Natural killer cell treated with Interleukin-12 subunit alpha and Interleukin-12 subunit beta and Interleukin-15 and Interleukin-18, amount 100 ng/mL, for 72 hours (primary cell): ENCODE measurements around the gene EPHB3. TPM values are rescaled to one million over a fixed set of nuclear protein-coding genes. Genes with fewer than 3 reads are reported as not detected.

Source experiments
- ATAC-seq, 2 donors: fragments of 150-1000 bp; cut with Tn5 transposase in 1 of 2; sonication (Bioruptor Pico), chemical (Tn5 transposase) in 1 of 2; 2 replicates each; pipeline ENCODE4 v1.10.0; 2021
- DNase-seq: peaks from one replicate; pipeline ENCODE4 v3.0.0; 2022; ENCODE audit warnings: low spot score
- H3K27ac Mint-ChIP-seq, 2 donors: 1 replicate in 1 of 2; 2 replicates in 1 of 2; pipeline ENCODE4 v1.8.0; 2022; ENCODE audit warnings: mixed read lengths in 2 of 2, mild to moderate bottlenecking in 1 of 2, moderate library complexity in 1 of 2
- H3K27me3 Mint-ChIP-seq, 2 donors: 1 replicate in 1 of 2; 2 replicates in 1 of 2; pipeline ENCODE4 v1.8.0; 2022; ENCODE audit warnings: mixed read lengths in 2 of 2
- H3K36me3 Mint-ChIP-seq: one replicate; pipeline ENCODE4 v1.8.0; 2022; ENCODE audit warnings: mixed read lengths
- H3K4me1 Mint-ChIP-seq, 2 donors: 1 replicate in 1 of 2; 2 replicates in 1 of 2; pipeline ENCODE4 v1.8.0; 2022; ENCODE audit warnings: low read depth in 2 of 2, mixed read lengths in 2 of 2, mild to moderate bottlenecking in 1 of 2
- H3K4me3 Mint-ChIP-seq: one replicate; pipeline ENCODE4 v1.8.0; 2022; ENCODE audit warnings: mixed read lengths
- H3K9me3 Mint-ChIP-seq: 2 replicates; pipeline ENCODE4 v1.8.0; 2022; ENCODE audit warnings: mixed read lengths
- total RNA-seq, 2 donors: library from RNA; stranded (reverse); gene quantifications; one replicate each; pipeline ENCODE4 v1.2.3, GENCODE V29; 2022

The EPHB3 gene
- total RNA-seq, 2 donors from 2014 or later: not detected

- Mint-ChIP-seq H3K27ac (no peak overlapping the region), H3K4me3 (no peak overlapping the region), H3K9me3 (no peaks in the 10 kb centered on the region), H3K27me3 (peaks cover 14% of the 10 kb centered on the region in 2 donors), H3K4me1 (no peaks in the 10 kb centered on the region), H3K36me3 (no peaks in the 10 kb centered on the region)
- no peak for DNase-seq
- no peak for ATAC-seq
These were observed 13.2 kb downstream of the EPHB3 start for GRCh38 chr3:184574515-184575417.

DNA sequence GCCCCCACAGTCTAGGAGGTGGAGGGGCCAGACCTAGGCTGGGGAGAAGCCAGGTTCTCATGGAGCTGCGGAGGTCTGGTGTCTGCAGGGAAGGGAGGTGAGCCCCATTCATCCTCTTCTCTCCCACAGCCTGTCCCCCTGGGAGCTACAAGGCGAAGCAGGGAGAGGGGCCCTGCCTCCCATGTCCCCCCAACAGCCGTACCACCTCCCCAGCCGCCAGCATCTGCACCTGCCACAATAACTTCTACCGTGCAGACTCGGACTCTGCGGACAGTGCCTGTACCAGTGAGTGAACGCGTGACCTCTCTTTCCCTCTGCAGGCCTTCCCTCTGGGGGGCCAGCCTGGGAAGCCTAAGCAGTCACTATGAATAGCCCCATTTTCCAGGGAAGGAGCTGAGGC is 14.1 kb downstream of the EPHB3 start:
- DNase-seq (no peak), ATAC-seq (no peak)
- no peaks in the 10 kb centered on the region for H3K9me3 Mint-ChIP-seq
- H3K36me3 Mint-ChIP-seq: no peaks in the 10 kb centered on the region
- H3K4me3 Mint-ChIP-seq: no peak overlapping the region
- H3K27ac Mint-ChIP-seq: no peak overlapping the region
- H3K27me3 Mint-ChIP-seq: peaks cover 14 to 17% of the 10 kb centered on the region in 2 donors
- H3K4me1 Mint-ChIP-seq: no peaks in the 10 kb centered on the region

DNA sequence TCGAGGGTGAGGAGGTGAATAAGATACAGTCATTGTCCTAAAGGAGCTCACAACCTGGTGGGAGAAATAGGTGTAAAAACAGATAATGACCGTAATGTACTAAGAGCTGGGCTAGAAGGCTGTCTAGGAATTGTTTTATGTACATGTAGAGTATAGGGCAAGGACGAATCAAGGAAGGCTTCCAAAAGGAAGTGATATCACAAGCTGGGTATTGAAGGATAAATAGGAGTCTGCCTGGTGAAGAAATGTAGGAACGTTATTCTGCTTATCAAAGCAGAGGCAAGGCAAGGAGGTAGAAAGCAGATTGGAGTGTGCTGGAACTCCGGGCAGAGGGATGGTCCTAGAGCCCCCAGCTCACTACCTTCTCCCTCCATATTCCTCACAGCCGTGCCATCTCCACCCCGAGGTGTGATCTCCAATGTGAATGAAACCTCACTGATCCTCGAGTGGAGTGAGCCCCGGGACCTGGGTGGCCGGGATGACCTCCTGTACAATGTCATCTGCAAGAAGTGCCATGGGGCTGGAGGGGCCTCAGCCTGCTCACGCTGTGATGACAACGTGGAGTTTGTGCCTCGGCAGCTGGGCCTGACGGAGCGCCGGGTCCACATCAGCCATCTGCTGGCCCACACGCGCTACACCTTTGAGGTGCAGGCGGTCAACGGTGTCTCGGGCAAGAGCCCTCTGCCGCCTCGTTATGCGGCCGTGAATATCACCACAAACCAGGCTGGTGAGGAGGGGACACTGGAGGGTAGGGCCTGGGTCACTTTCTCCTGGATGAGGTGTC is 15.1 kb downstream of the EPHB3 start:
- H3K4me1 Mint-ChIP-seq: no peaks in the 10 kb centered on the region
- no peak for ATAC-seq

GRCh38 chr3:184577546-184577945 is 16.0 kb downstream of the EPHB3 start:
- ATAC-seq (no peak), DNase-seq (no peak)
- Mint-ChIP-seq H3K36me3 (no peaks in the 10 kb centered on the region), H3K4me1 (peaks cover 0 to 2% of the 10 kb centered on the region in 2 donors), H3K9me3 (no peaks in the 10 kb centered on the region), H3K27ac (no peak overlapping the region), H3K4me3 (no peak overlapping the region), H3K27me3 (peaks cover 4 to 12% of the 10 kb centered on the region in 2 donors)

More for the DNA sequence above, 15.1 kb downstream of the EPHB3 start:
- no peak for DNase-seq
- Mint-ChIP-seq H3K27me3 (peaks cover 7 to 11% of the 10 kb centered on the region in 2 donors), H3K27ac (no peak overlapping the region), H3K4me3 (no peak overlapping the region), H3K36me3 (no peaks in the 10 kb centered on the region), H3K9me3 (no peaks in the 10 kb centered on the region)

DNA sequence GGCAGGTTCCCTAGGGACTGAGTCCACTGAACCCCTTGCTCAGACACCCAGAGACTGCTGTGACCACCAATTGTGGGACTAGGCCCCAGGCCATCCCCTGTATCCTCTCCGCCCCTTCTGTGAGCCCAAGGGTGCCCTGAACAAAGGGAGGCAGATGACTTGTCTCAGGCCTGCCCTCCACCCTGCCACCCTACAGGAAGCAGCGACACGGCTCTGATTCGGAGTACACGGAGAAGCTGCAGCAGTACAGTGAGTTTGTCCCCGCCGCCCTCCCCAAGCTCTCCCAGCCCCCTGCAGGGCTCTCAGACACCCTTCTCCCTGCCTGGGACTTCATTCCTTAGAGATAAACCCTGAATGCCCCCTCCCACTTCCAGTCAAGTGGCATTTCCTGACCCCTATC is 16.6 kb downstream of the EPHB3 start:
- H3K4me3 Mint-ChIP-seq: no peak overlapping the region
- peaks cover 11 to 19% of the 10 kb centered on the region in 2 donors for H3K27me3 Mint-ChIP-seq
- ATAC-seq (no peak), DNase-seq (no peak)
- no peaks in the 10 kb centered on the region for H3K9me3 Mint-ChIP-seq
- H3K36me3 Mint-ChIP-seq: no peaks in the 10 kb centered on the region
- H3K27ac Mint-ChIP-seq: no peak overlapping the region
- H3K4me1 Mint-ChIP-seq: peaks cover 0 to 7% of the 10 kb centered on the region in 2 donors

- Mint-ChIP-seq H3K27me3 (peaks cover 11 to 19% of the 10 kb centered on the region in 2 donors), H3K4me3 (no peak overlapping the region)
- DNase-seq: no peak
These were observed 17.2 kb downstream of the EPHB3 start for GRCh38 chr3:184578822-184579221.

GRCh38 chr3:184579513-184579912 is 17.9 kb downstream of the EPHB3 start:
- peaks cover 14 to 22% of the 10 kb centered on the region in 2 donors for H3K27me3 Mint-ChIP-seq
- peaks cover 0 to 7% of the 10 kb centered on the region in 2 donors for H3K4me1 Mint-ChIP-seq
- H3K27ac Mint-ChIP-seq: no peak overlapping the region
- H3K9me3 Mint-ChIP-seq: no peaks in the 10 kb centered on the region
- no peaks in the 10 kb centered on the region for H3K36me3 Mint-ChIP-seq
- no peak for DNase-seq
- no peak for ATAC-seq
- H3K4me3 Mint-ChIP-seq: no peak overlapping the region

More at GRCh38 chr3:184578822-184579221, 17.2 kb downstream of the EPHB3 start:
- no peaks in the 10 kb centered on the region for H3K9me3 Mint-ChIP-seq
- no peak overlapping the region for H3K27ac Mint-ChIP-seq
- H3K4me1 Mint-ChIP-seq: peaks cover 0 to 7% of the 10 kb centered on the region in 2 donors
- no peaks in the 10 kb centered on the region for H3K36me3 Mint-ChIP-seq
- ATAC-seq: no peak

DNA sequence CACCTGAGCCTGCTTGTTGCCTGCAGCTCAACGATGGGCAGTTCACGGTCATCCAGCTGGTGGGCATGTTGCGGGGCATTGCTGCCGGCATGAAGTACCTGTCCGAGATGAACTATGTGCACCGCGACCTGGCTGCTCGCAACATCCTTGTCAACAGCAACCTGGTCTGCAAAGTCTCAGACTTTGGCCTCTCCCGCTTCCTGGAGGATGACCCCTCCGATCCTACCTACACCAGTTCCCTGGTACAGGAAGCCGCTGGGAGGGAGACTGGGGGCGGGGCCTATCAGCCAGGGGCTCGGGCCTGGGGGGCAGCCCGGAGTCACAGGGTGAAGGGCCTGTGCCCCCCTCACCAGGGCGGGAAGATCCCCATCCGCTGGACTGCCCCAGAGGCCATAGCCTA is 18.8 kb downstream of the EPHB3 start:
- H3K9me3 Mint-ChIP-seq: no peaks in the 10 kb centered on the region
- DNase-seq: no peak
- ATAC-seq: no peak
- H3K27me3 Mint-ChIP-seq: peaks cover 17 to 24% of the 10 kb centered on the region in 2 donors
- H3K4me3 Mint-ChIP-seq: no peak overlapping the region
- H3K4me1 Mint-ChIP-seq: peaks cover 0 to 7% of the 10 kb centered on the region in 2 donors
- no peaks in the 10 kb centered on the region for H3K36me3 Mint-ChIP-seq
- H3K27ac Mint-ChIP-seq: no peak overlapping the region

DNA sequence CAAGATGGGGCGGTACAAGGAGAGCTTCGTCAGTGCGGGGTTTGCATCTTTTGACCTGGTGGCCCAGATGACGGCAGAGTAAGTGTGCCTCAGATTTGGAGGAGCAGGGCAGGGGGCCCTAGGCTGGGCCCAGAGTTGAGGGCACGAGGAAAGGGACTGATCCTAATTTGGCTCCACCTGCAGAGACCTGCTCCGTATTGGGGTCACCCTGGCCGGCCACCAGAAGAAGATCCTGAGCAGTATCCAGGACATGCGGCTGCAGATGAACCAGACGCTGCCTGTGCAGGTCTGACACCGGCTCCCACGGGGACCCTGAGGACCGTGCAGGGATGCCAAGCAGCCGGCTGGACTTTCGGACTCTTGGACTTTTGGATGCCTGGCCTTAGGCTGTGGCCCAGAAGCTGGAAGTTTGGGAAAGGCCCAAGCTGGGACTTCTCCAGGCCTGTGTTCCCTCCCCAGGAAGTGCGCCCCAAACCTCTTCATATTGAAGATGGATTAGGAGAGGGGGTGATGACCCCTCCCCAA is 19.8 kb downstream of the EPHB3 start:
- H3K27me3 Mint-ChIP-seq: peaks cover 17 to 24% of the 10 kb centered on the region in 2 donors
- ATAC-seq (no peak), DNase-seq (no peak)

DNA sequence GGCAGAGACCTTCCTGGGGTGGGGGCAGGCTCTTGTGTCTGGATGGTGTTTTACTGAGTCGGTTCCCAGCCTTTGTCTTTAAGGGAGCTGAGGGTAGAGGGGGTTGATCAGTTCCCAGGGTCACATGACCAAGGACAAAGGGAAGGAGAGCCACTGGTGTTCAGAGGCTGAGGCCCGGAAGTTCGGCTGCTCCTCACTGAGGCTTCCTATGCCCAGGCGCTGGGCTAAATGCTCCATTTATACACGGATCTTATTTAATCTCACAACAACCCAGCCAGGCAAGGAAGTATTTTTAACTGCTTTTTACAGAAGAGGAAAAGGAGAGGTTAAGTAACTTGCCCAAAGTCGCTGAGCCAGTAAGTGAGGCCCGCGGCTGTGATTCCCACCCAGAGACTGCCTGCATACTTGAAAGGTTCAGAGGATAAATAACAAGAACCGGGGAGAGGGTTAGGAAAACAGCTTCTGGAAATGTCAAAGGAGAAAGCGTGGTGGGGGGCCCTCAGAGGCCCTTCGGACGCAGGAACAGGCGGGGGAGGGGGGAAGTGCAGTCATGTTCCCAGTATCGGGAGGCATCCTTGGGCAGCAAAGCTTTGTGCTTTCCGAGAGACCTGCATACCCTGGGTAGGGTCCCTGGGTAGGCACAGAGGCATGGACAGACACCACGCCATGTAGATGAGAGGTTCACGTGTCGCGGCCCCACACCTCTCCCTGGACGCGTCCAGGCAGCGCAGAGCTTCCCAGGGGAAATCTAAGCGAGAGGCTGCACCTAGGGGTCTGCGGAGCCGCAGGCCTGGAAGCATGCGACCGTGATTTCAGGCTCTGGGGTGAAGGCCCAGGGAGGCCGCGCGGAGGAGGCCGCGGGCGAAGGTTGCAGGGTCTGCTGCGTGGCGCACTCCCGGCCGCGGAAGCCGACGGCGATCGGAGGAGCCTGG is 21.3 kb downstream of the EPHB3 start:
- H3K27me3 Mint-ChIP-seq: peaks cover 17 to 24% of the 10 kb centered on the region in 2 donors
- no peaks in the 10 kb centered on the region for H3K9me3 Mint-ChIP-seq
- H3K36me3 Mint-ChIP-seq: no peaks in the 10 kb centered on the region
- no peak overlapping the region for H3K27ac Mint-ChIP-seq
- peak overlapping the region; percentile 39 for H3K4me3 Mint-ChIP-seq
- ATAC-seq: no peak
- peaks cover 0 to 7% of the 10 kb centered on the region in 2 donors for H3K4me1 Mint-ChIP-seq
- no peak for DNase-seq

More for the DNA sequence above, 19.8 kb downstream of the EPHB3 start:
- Mint-ChIP-seq H3K36me3 (no peaks in the 10 kb centered on the region), H3K4me3 (no peak overlapping the region), H3K27ac (no peak overlapping the region), H3K9me3 (no peaks in the 10 kb centered on the region), H3K4me1 (peaks cover 0 to 7% of the 10 kb centered on the region in 2 donors)

DNA sequence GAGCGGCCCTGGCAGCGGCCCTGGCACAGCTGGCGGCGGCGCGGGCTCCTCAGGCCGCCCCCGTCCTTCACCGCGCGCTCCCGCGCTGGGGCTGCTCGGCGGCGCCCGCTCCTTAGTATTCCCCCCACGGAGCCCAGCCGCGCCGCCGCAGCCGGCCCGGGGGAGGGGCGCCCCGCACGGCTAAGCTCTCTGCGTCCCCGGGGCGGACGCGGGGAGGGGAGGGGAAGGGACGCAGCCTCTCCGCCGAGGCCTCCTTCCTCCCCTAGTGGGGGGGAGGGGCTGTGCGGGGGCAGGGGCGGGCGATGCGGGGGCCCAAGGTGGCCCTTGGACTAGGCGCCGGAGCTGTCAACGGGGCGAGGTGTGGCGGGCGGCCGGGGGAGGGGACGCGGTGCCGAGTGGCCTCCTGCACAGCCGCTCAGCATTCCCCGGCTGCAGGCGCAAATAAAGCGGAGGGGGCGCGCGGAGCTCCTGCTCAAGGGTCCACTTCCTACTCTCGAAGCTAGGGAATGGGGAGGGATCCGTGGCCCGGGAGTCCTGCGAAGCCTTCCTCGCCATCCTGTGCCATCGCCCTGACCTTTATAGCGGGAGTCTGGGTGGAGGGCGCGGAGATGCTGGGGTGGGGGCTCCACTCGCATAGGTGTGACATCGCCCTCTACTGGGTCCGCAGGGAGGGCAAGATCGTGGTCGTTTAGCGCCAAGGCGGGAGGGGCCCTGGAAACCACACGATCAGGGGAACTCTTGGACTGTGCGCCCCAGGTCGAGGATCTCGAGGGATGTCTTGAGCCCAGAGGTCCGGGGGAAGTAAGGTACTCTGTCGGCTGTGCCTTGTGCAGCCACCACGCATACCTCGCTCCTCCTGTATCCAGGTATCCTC is 22.2 kb downstream of the EPHB3 start:
- DNase-seq (no peak), ATAC-seq (peak in 1 of 2 donors; percentile 2)
- H3K27me3 Mint-ChIP-seq: peaks cover 17 to 24% of the 10 kb centered on the region in 2 donors
- H3K4me3 Mint-ChIP-seq: no peak overlapping the region
- peaks cover 0 to 7% of the 10 kb centered on the region in 2 donors for H3K4me1 Mint-ChIP-seq
- no peak overlapping the region for H3K27ac Mint-ChIP-seq
- H3K9me3 Mint-ChIP-seq: no peaks in the 10 kb centered on the region
- H3K36me3 Mint-ChIP-seq: no peaks in the 10 kb centered on the region

DNA sequence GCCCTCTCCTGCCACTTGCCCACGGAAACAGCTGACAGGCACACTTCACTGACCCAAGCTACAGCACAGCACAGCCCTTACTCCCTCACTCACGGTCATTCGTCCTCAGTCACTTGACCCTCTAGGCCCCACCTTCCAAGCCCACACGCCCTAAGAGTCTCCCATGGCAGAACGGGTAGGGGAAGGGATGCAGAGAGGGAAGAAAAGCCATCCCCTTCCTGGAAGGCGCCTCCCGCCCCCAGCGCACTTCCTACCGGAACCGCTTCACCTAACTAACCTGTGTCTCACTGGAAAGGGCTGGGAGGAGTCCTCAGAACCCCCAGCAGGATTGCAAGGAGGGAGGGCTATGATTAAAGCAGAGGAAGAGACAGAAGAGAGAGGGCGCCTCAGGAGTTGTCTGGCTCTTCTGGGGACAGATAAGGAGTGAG is 22.9 kb downstream of the EPHB3 start:
- no peak overlapping the region for H3K27ac Mint-ChIP-seq
- H3K4me3 Mint-ChIP-seq: no peak overlapping the region
- peaks cover 17% of the 10 kb centered on the region in 2 donors for H3K27me3 Mint-ChIP-seq
- H3K9me3 Mint-ChIP-seq: no peaks in the 10 kb centered on the region
- peak in 1 of 2 donors; percentile 3 for ATAC-seq
- no peak for DNase-seq
- H3K4me1 Mint-ChIP-seq: peaks cover 0 to 7% of the 10 kb centered on the region in 2 donors
- no peaks in the 10 kb centered on the region for H3K36me3 Mint-ChIP-seq
